NT2/D1 (cell line): Measurements from ENCODE around the gene SGIP1.
"Not testable (repeated sequence)": the region's sequence is repeated elsewhere in the genome, so short reads cannot be mapped to it uniquely, and the experiment has no call there.

Source experiments
- DNase-seq: peaks from one replicate; pipeline ENCODE4 v3.0.0-alpha.2; 2011; ENCODE audit warnings: low read depth, low spot score
- H3K27me3 ChIP-seq: 2 replicates; pipeline ENCODE4 v1.6.0; 2011; ENCODE audit warnings: mild to moderate bottlenecking; ENCODE audit not compliant: insufficient read length, insufficient read depth
- H3K36me3 ChIP-seq: 2 replicates; pipeline ENCODE4 v1.6.1; 2011; ENCODE audit warnings: mild to moderate bottlenecking, low read length, mixed read lengths; ENCODE audit not compliant: insufficient read depth, insufficient read length
- H3K4me1 ChIP-seq: 2 replicates; pipeline ENCODE4 v1.5.1; 2011; ENCODE audit not compliant: insufficient read depth, insufficient read length
- H3K4me3 ChIP-seq: 2 replicates; pipeline ENCODE4 v1.5.1; 2011; ENCODE audit warnings: low read depth; ENCODE audit not compliant: insufficient read length
- H3K9ac ChIP-seq: 2 replicates; pipeline ENCODE4 v1.6.0; 2011; ENCODE audit warnings: low read depth; ENCODE audit not compliant: insufficient read length
- H3K9me3 ChIP-seq: 2 replicates; pipeline ENCODE4 v1.5.1; 2011; ENCODE audit warnings: mild to moderate bottlenecking, low read length; ENCODE audit not compliant: insufficient read depth
- SUZ12 ChIP-seq: IDR thresholded peaks from 2 replicates; pipeline ENCODE4 v1.6.1; 2011; ENCODE audit not compliant: insufficient read length, insufficient read depth; ENCODE audit errors: extremely low read depth
- YY1 ChIP-seq: IDR thresholded peaks from 2 replicates; pipeline ENCODE4 v1.6.1; 2011; ENCODE audit not compliant: insufficient read length, insufficient read depth
- ZNF274 ChIP-seq: IDR thresholded peaks from 2 replicates; pipeline ENCODE4 v1.6.1; 2011; ENCODE audit warnings: mild to moderate bottlenecking, low read depth, low read length

SGIP1 gene

DNA sequence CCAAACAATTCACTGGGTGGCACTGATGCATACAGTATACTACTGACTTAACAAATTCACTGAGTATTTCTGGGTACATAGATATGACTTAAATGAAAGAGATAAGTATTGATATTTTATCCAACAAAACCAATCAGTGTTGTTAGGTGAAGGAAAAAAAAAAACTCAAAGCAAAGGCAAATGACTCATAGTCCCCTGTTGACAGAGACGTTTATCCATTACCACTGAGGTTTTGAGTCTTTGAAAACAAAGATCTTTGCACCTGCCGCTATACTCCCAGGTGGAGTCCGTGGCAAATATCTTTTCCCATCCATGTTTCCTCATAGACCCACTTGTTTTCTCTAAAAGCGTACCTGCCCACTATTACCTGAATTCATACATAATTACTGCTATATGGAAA lies 236.7 kb downstream of the SGIP1 start:
- Histone ChIP-seq H3K9me3 (no peaks in the 10 kb centered on the region), H3K4me3 (no peak overlapping the region), H3K4me1 (no peaks in the 10 kb centered on the region), H3K36me3 (no peaks in the 10 kb centered on the region), H3K27me3 (no peaks in the 10 kb centered on the region), H3K9ac (no peak overlapping the region)
- no peak for DNase-seq
- TF ChIP-seq SUZ12 (no peak), ZNF274 (no peak), YY1 (no peak)

GRCh38 chr1:66773227-66773626 lies 239.3 kb downstream of the SGIP1 start:
- H3K9ac ChIP-seq, result no peak overlapping the region
- H3K27me3 ChIP-seq, result no peaks in the 10 kb centered on the region
- DNase-seq, result no peak
- no peaks in the 10 kb centered on the region for H3K9me3 ChIP-seq
- H3K4me3 ChIP-seq, result no peak overlapping the region
- TF ChIP-seq YY1 (no peak), SUZ12 (no peak), ZNF274 (no peak)
- no peaks in the 10 kb centered on the region for H3K36me3 ChIP-seq
- no peaks in the 10 kb centered on the region for H3K4me1 ChIP-seq

- TF ChIP-seq ZNF274, result no peak
- TF ChIP-seq YY1, result no peak
- no peak for TF ChIP-seq SUZ12
- Histone ChIP-seq H3K36me3 (no peaks in the 10 kb centered on the region), H3K4me3 (no peak overlapping the region), H3K9ac (no peak overlapping the region), H3K27me3 (no peaks in the 10 kb centered on the region), H3K9me3 (peaks cover 3% of the 10 kb centered on the region), H3K4me1 (no peaks in the 10 kb centered on the region)
- DNase-seq, result no peak
Observed at GRCh38 chr1:66774438-66774837, 240.5 kb downstream of the SGIP1 start.

DNA sequence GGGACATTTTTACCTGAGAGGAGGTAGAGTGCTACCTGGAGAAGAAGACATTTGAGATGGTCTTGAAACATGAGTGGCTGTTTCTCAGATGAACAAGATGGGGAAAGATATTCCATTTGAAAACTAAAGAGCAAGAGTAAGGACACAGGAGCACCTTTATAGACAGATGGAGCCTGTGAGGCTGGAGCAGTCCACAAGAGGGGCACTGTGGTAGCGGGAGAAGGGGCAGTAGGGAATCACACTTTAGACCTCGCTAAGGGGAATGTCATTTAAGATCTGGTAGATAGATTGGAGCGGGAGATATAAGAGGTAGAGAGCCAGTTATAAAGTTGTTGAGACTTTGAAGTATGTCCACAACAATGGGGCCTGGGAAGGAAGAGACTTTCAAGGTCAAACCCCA lies 241.7 kb downstream of the SGIP1 start:
- Histone ChIP-seq H3K9me3 (peaks cover 12% of the 10 kb centered on the region), H3K9ac (no peak overlapping the region), H3K36me3 (no peaks in the 10 kb centered on the region), H3K4me1 (no peaks in the 10 kb centered on the region), H3K27me3 (no peaks in the 10 kb centered on the region), H3K4me3 (no peak overlapping the region)
- DNase-seq, result no peak
- no peak for TF ChIP-seq SUZ12
- no peak for TF ChIP-seq ZNF274
- TF ChIP-seq YY1, result no peak

DNA sequence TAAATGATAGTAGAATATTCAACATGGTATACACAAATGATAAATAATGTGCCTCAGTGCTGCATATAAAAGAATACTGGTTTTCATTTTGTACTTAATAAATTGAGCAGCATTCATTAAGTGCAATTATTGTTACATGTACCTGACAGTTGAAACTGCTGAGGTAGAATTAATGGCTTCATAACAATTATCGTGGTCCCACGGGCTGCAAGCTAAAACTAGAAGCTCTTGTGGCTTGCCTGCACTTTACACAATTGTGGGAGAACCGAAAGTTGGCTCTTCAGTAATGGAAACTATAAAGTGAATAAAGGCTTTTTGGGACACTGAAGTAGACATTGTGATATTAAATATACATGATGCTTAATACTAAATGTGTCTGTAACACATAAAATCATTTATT lies 243.9 kb downstream of the SGIP1 start:
- H3K27me3 ChIP-seq, result no peaks in the 10 kb centered on the region
- H3K9ac ChIP-seq, result no peak overlapping the region
- no peaks in the 10 kb centered on the region for H3K4me1 ChIP-seq
- H3K4me3 ChIP-seq, result no peak overlapping the region
- no peaks in the 10 kb centered on the region for H3K36me3 ChIP-seq
- TF ChIP-seq ZNF274 (no peak), YY1 (no peak), SUZ12 (no peak)
- H3K9me3 ChIP-seq, result peaks cover 12% of the 10 kb centered on the region
- DNase-seq, result no peak

DNA sequence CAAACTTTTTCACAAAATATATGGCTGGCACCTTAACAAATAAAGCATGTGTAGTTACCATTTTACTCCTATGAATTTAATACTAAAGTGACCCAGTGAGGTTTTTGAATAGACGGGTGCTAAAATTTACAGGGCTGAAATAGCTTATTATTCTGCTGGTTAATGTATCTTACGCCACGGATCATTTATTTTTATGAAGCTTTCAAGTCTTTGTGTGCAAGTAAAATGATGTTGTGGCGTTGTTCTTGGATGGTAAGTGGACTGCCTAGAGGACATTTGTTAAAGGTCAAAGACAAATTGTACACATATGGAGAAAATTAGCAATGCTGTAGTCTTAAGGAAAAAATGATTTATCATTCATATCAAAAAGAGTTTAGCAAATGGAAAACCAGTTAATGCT lies 244.3 kb downstream of the SGIP1 start:
- peaks cover 12% of the 10 kb centered on the region for H3K9me3 ChIP-seq
- H3K4me1 ChIP-seq, result no peaks in the 10 kb centered on the region
- no peak for DNase-seq
- TF ChIP-seq YY1 (no peak), ZNF274 (no peak), SUZ12 (no peak)
- H3K4me3 ChIP-seq, result no peak overlapping the region
- H3K9ac ChIP-seq, result no peak overlapping the region
- H3K36me3 ChIP-seq, result no peaks in the 10 kb centered on the region
- H3K27me3 ChIP-seq, result no peaks in the 10 kb centered on the region

DNA sequence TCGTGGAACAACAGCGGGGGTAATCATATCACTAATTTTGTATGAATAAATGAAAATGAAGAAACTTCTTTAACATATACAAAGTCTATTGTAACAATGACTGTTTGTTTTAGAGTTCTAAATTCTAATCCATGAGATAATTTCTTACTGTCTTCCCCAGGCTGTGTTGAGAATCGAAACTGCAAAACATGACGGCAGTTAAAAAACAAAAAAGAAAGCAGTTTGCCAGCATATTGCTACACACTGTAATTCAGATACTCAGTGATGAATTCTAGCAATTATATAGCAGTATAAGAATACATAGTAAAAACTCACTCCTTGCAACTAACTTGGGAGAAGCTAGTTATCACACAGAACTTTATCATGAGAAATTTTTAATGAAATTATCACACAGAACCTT lies 245.0 kb downstream of the SGIP1 start:
- DNase-seq, result no peak
- H3K27me3 ChIP-seq, result no peaks in the 10 kb centered on the region
- no peaks in the 10 kb centered on the region for H3K4me1 ChIP-seq
- H3K4me3 ChIP-seq, result no peak overlapping the region
- TF ChIP-seq ZNF274 (no peak), YY1 (no peak), SUZ12 (no peak)
- no peak overlapping the region for H3K9ac ChIP-seq
- peaks cover 12% of the 10 kb centered on the region for H3K9me3 ChIP-seq
- no peaks in the 10 kb centered on the region for H3K36me3 ChIP-seq

- Histone ChIP-seq H3K9me3 (peaks cover 12% of the 10 kb centered on the region), H3K4me3 (no peak overlapping the region), H3K4me1 (no peaks in the 10 kb centered on the region), H3K9ac (no peak overlapping the region), H3K36me3 (no peaks in the 10 kb centered on the region), H3K27me3 (no peaks in the 10 kb centered on the region)
- no peak for DNase-seq
- TF ChIP-seq ZNF274 (no peak), SUZ12 (no peak), YY1 (no peak)
Observed at GRCh38 chr1:66779475-66780078, 245.6 kb downstream of the SGIP1 start.

DNA sequence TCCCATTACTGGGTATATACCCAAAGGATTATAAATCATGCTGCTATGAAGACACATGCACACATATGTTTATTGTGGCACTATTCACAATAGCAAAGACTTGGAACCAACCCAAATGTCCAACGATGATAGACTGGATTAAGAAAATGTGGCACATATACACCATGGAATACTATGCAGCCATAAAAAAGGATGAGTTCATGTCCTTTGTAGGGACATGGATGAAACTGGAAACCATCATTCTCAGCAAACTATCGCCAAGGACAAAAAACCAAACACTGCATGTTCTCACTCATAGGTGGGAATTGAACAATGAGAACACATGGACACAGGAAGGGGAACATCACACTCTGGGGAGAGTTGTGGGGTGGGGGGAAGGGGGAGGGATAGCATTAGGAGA lies 251.8 kb downstream of the SGIP1 start:
- not testable (repeated sequence) for H3K4me3 ChIP-seq, H3K36me3 ChIP-seq, H3K4me1 ChIP-seq, H3K9me3 ChIP-seq, DNase-seq, H3K9ac ChIP-seq, H3K27me3 ChIP-seq
